Keratinocyte (primary cell): Measurements from ENCODE around the gene ITGA2. TPM values are rescaled to one million over a fixed set of nuclear protein-coding genes. Genes with fewer than 3 reads are reported as not detected.

Experiments
- DNase-seq: peaks from one replicate; pipeline ENCODE4 v3.0.0-alpha.2; 2011; ENCODE audit warnings: low read depth, missing footprints, low spot score
- FAIRE-seq: peaks from 2 replicates; lab custom pipeline; 2011; peaks lifted over from hg19 to GRCh38; lab: Jason Lieb, UNC
- H2AFZ ChIP-seq: 2 replicates; pipeline ENCODE4 v1.6.0; 2012; ENCODE audit warnings: low read length, control low read depth, inconsistent platforms; ENCODE audit not compliant: control insufficient read depth
- H3K27ac ChIP-seq: 2 replicates; pipeline ENCODE4 v1.5.1; 2011; ENCODE audit warnings: low read length; ENCODE audit not compliant: control insufficient read depth, insufficient read depth
- H3K27me3 ChIP-seq: 3 replicates; pipeline ENCODE4 v1.6.0; 2011; ENCODE audit warnings: low read length; ENCODE audit not compliant: control insufficient read depth, insufficient read depth; ENCODE audit errors: extremely low read depth
- H3K36me3 ChIP-seq, 2 experiments: 2 replicates in 1 of 2; 3 replicates in 1 of 2; pipeline ENCODE4 v1.5.1; 2011; ENCODE audit warnings: low read length in 2 of 2, mild to moderate bottlenecking in 1 of 2; ENCODE audit not compliant: control insufficient read depth in 2 of 2, insufficient read depth in 2 of 2; ENCODE audit errors: extremely low read depth in 1 of 2
- H3K4me1 ChIP-seq: 3 replicates; pipeline ENCODE4 v1.5.1; 2011; ENCODE audit warnings: low read length; ENCODE audit not compliant: control insufficient read depth, insufficient read depth; ENCODE audit errors: extremely low read depth
- H3K4me2 ChIP-seq: 3 replicates; pipeline ENCODE4 v1.6.0; 2011; ENCODE audit warnings: low read depth, low read length; ENCODE audit not compliant: control insufficient read depth, insufficient read depth; ENCODE audit errors: extremely low read depth
- H3K4me3 ChIP-seq, 3 experiments: fragments of 200-600 bp in 1 of 3; sonication (generic) in 1 of 3; 2 replicates in 2 of 3; 3 replicates in 1 of 3; pipeline ENCODE4 v1.5.1; 2011 to 2016; ENCODE audit warnings: low read length in 3 of 3, mild to moderate bottlenecking in 3 of 3, control low read depth in 2 of 3, inconsistent platforms in 1 of 3, low read depth in 1 of 3, mixed read lengths in 1 of 3, mixed run types in 1 of 3, moderate library complexity in 1 of 3; ENCODE audit not compliant: control insufficient read depth in 2 of 3, insufficient read depth in 2 of 3; ENCODE audit errors: extremely low read depth in 1 of 3
- H3K79me2 ChIP-seq: 2 replicates; pipeline ENCODE4 v1.6.0; 2012; ENCODE audit warnings: low read length; ENCODE audit not compliant: control insufficient read depth, insufficient read depth
- H3K9ac ChIP-seq: 3 replicates; pipeline ENCODE4 v1.6.0; 2011; ENCODE audit warnings: low read length; ENCODE audit not compliant: control insufficient read depth, insufficient read depth; ENCODE audit errors: extremely low read depth
- H3K9me1 ChIP-seq: 3 replicates; pipeline ENCODE4 v1.6.0; 2011; ENCODE audit warnings: low read length; ENCODE audit not compliant: control insufficient read depth, insufficient read depth; ENCODE audit errors: extremely low read depth
- H3K9me3 ChIP-seq: 2 replicates; pipeline ENCODE4 v1.5.1; 2012; ENCODE audit warnings: low read depth, low read length; ENCODE audit not compliant: control insufficient read depth
- H4K20me1 ChIP-seq: 3 replicates; pipeline ENCODE4 v1.6.0; 2011; ENCODE audit warnings: low read length; ENCODE audit not compliant: control insufficient read depth, insufficient read depth; ENCODE audit errors: extremely low read depth
- CTCF ChIP-seq, 3 experiments: IDR thresholded peaks in 1 of 3; conservative IDR thresholded peaks in 1 of 3; optimal IDR thresholded peaks in 1 of 3; 2 replicates in 2 of 3; 3 replicates in 1 of 3; pipeline versions ENCODE3 to v1.5.1; 2011; ENCODE audit warnings: low read length in 3 of 3, mild to moderate bottlenecking in 3 of 3, moderate library complexity in 2 of 3, control low read depth in 1 of 3, inconsistent platforms in 1 of 3; ENCODE audit not compliant: insufficient read depth in 2 of 3; ENCODE audit errors: extremely low read depth in 1 of 3
- EZH2 ChIP-seq: IDR thresholded peaks from one replicate; pipeline ENCODE4 v1.6.1; 2012; ENCODE audit warnings: inconsistent platforms, mild to moderate bottlenecking, low read length, moderate library complexity
- dilution Hi-C: fragments of 300-500 bp; cut with MboI; formaldehyde crosslinking; loops from one replicate; pipeline ENCODE4 v1.7.0; 2020; ENCODE audit warnings: low sequenced_read_pairs; ENCODE audit not compliant: extremely low pct_ligation_motif_present
- polyA plus RNA-seq, 5 experiments: library from polyadenylated mRNA; depleted of rRNA in 3 of 5; stranded (reverse) in 3 of 5; stranded (forward) in 1 of 5; unstranded in 1 of 5; fragments of >200 nt; gene quantifications; 1 replicate in 1 of 5; 2 replicates in 3 of 5; 3 replicates in 1 of 5; pipeline versions ENCODE4 v1.2.1 to v1.2.3, GENCODE V29; 2011 to 2012; ENCODE audit warnings: missing spikeins in 2 of 5, low read depth in 1 of 5, low replicate concordance in 1 of 5

Gene ITGA2
- polyA plus RNA-seq, 1 donor (not counting 4 experiments of a cell fraction or from before 2014, with no cell fraction given) = 112 TPM

GRCh38 chr5:53032188-53032587, 43.0 kb downstream of the ITGA2 start:
- no peaks in the 10 kb centered on the region for H3K9me3 ChIP-seq
- DNase-seq (no peak), FAIRE-seq (no peak)
- H3K79me2 ChIP-seq = peaks cover 32% of the 10 kb centered on the region
- H3K4me2 ChIP-seq = peak overlapping the region; percentile 76
- H3K27me3 ChIP-seq = no peaks in the 10 kb centered on the region
- H3K36me3 ChIP-seq = peaks cover 8 to 23% of the 10 kb centered on the region in 2 experiments
- H3K9me1 ChIP-seq = no peaks in the 10 kb centered on the region
- no peak overlapping the region for H3K4me3 ChIP-seq
- TF ChIP-seq EZH2 = no peak
- TF ChIP-seq CTCF (optimal IDR thresholded peaks at IDR 0.05 in 1 of 3, IDR thresholded peaks at IDR 0.05 in 1 of 3, conservative IDR thresholded peaks at IDR 0.05 in 1 of 3; ENCODE audit: extremely low read depth in 1 of 3, insufficient read depth in 2 of 3, low read length in 3 of 3) = no peak
- peak overlapping the region; percentile 98 for H3K27ac ChIP-seq
- H4K20me1 ChIP-seq = no peaks in the 10 kb centered on the region
- H2AFZ ChIP-seq = no peak overlapping the region
- peaks cover 81% of the 10 kb centered on the region for H3K4me1 ChIP-seq
- dilution Hi-C loops = no loop called here
- H3K9ac ChIP-seq = peak overlapping the region; percentile 13

GRCh38 chr5:53034832-53035231, 45.7 kb downstream of the ITGA2 start:
- TF ChIP-seq CTCF (optimal IDR thresholded peaks at IDR 0.05 in 1 of 3, IDR thresholded peaks at IDR 0.05 in 1 of 3, conservative IDR thresholded peaks at IDR 0.05 in 1 of 3; ENCODE audit: extremely low read depth in 1 of 3, insufficient read depth in 2 of 3, low read length in 3 of 3) (no peak), EZH2 (no peak)
- Histone ChIP-seq H3K27me3 (no peaks in the 10 kb centered on the region), H3K27ac (peak overlapping the region; percentile 11), H3K9me1 (no peaks in the 10 kb centered on the region), H3K4me1 (peaks cover 88% of the 10 kb centered on the region), H3K4me3 (no peak overlapping the region), H3K9ac (no peak overlapping the region), H4K20me1 (no peaks in the 10 kb centered on the region), H3K4me2 (no peak overlapping the region), H3K36me3 (peaks cover 4 to 14% of the 10 kb centered on the region in 2 experiments), H2AFZ (no peak overlapping the region), H3K79me2 (peaks cover 39% of the 10 kb centered on the region), H3K9me3 (no peaks in the 10 kb centered on the region)
- no peak for DNase-seq
- no peak for FAIRE-seq
- dilution Hi-C loops = no loop called here
